Suprapubic skin (tissue), 4 donors: ENCODE data around the gene ZNF490. TPM values are rescaled to one million over a fixed set of nuclear protein-coding genes. Genes with fewer than 3 reads are reported as not detected.
"Not testable (repeated sequence)": the region's sequence is repeated elsewhere in the genome, so short reads cannot be mapped to it uniquely, and the experiment has no call there.

Experiments used
- DNase-seq, 2 donors: peaks; one replicate each; pipeline ENCODE4 v3.0.0-alpha.2; 2019; ENCODE audit warnings: low spot score in 2 of 2
- H3K27ac ChIP-seq: fragments of 200-600 bp; sonication (generic); one replicate; pipeline ENCODE4 v1.5.1; 2019
- H3K27me3 ChIP-seq: fragments of 200-600 bp; sonication (generic); one replicate; pipeline ENCODE4 v1.5.1; 2019
- H3K36me3 ChIP-seq: fragments of 200-600 bp; sonication (generic); one replicate; pipeline ENCODE4 v1.5.1; 2019
- H3K4me1 ChIP-seq: fragments of 200-600 bp; sonication (generic); one replicate; pipeline ENCODE4 v1.5.1; 2019
- H3K4me3 ChIP-seq: fragments of 200-600 bp; sonication (generic); one replicate; pipeline ENCODE4 v1.5.1; 2019; ENCODE audit warnings: mild to moderate bottlenecking
- H3K9me3 ChIP-seq: fragments of 200-600 bp; sonication (generic); one replicate; pipeline ENCODE4 v1.5.1; 2019
- EP300 ChIP-seq: sonication (generic); formaldehyde crosslinking; IDR thresholded peaks from one replicate; pipeline ENCODE4 v1.6.1; 2017; ENCODE audit warnings: antibody characterized with exemption
- POLR2A ChIP-seq, 2 donors: fragments of 450-650 bp; IDR thresholded peaks; one replicate each; pipeline ENCODE4 v1.6.1; 2017; ENCODE audit warnings: antibody characterized with exemption in 2 of 2, mild to moderate bottlenecking in 2 of 2, moderate library complexity in 2 of 2
- POLR2AphosphoS5 ChIP-seq, 3 donors: sonication (generic); formaldehyde crosslinking; IDR thresholded peaks; one replicate each; pipeline ENCODE4 v1.6.1; 2017; ENCODE audit warnings: antibody characterized with exemption in 3 of 3
- WGBS: methylation state at CpG from one replicate; pipeline ENCODE4 v1.1.5; 2018; 5-methylcytosine and 5-hydroxymethylcytosine counted together
- total RNA-seq, 4 donors: library from RNA; depleted of rRNA; stranded (reverse); fragments of >200 nt; gene quantifications; one replicate each; pipeline ENCODE4 v1.1.0, GENCODE V29; 2016
- TF ChIP-seq, protein P1 (sequence below), 2 donors: fragments of 200-600 bp in 1 of 2; fragments of 450-650 bp in 1 of 2; sonication (generic) in 1 of 2; IDR thresholded peaks; one replicate each; pipeline ENCODE4 v1.5.1; 2016 to 2019; ENCODE audit warnings: antibody characterized with exemption in 2 of 2, mild to moderate bottlenecking in 1 of 2, moderate library complexity in 1 of 2

The ZNF490 gene
- total RNA-seq, 4 donors from 2014 or later: 5.0 to 9.3 (median 7.0) TPM

DNA sequence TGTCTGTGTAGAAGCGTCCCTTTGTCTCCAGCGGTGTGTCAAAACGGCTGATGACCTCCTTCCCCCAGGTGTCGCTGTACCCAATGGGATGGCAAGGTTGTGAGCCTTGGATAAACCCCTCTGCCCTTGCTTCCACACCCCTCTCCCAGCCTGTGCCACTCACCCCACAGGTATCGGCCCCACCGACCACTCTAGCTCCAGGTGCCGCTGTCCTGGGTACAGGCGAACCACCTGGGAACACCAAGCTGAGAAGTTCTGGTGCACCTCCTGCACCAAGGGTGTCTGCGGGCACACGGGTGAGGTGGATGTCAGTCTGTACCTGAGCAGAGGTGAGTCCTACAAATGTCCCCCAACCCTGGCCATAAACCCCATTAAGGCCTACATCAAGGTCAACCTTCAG, 39.3 kb upstream of the ZNF490 start:
- TF ChIP-seq POLR2AphosphoS5 (IDR thresholded peaks at IDR 0.05): no peak
- TF ChIP-seq, protein P1, sequence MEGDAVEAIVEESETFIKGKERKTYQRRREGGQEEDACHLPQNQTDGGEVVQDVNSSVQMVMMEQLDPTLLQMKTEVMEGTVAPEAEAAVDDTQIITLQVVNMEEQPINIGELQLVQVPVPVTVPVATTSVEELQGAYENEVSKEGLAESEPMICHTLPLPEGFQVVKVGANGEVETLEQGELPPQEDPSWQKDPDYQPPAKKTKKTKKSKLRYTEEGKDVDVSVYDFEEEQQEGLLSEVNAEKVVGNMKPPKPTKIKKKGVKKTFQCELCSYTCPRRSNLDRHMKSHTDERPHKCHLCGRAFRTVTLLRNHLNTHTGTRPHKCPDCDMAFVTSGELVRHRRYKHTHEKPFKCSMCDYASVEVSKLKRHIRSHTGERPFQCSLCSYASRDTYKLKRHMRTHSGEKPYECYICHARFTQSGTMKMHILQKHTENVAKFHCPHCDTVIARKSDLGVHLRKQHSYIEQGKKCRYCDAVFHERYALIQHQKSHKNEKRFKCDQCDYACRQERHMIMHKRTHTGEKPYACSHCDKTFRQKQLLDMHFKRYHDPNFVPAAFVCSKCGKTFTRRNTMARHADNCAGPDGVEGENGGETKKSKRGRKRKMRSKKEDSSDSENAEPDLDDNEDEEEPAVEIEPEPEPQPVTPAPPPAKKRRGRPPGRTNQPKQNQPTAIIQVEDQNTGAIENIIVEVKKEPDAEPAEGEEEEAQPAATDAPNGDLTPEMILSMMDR (IDR thresholded peaks at IDR 0.05): no peak
- no peak for TF ChIP-seq POLR2A (IDR thresholded peaks at IDR 0.05)
- no peak for TF ChIP-seq EP300
- Histone ChIP-seq H3K27ac (no peak overlapping the region), H3K4me3 (no peak overlapping the region), H3K9me3 (no peaks in the 10 kb centered on the region), H3K27me3 (no peaks in the 10 kb centered on the region), H3K36me3 (peaks cover 17% of the 10 kb centered on the region), H3K4me1 (peaks cover 13% of the 10 kb centered on the region)
- WGBS: 98% methylated on average over 6 of the region's 10 CpGs
- no peak for DNase-seq

DNA sequence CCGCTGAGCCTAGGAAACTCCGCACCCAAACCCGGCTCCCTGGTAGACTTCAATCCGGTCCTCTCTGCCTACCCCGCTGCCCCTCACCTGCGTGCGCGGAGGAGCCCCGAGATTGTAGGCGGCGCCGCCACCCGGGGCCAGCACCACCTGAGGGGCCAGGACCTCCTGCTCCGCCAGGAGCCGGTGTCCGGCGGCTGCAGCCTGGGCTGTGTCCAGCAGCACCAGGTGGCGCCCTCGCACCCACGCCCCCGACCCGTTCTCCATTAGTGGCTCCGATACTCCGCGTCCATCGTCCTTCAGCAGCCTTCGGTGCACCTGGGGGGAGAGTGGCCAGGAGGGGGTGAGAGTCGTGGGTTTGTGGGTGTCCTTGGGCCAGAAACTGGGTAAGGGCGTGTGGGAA, 37.5 kb upstream of the ZNF490 start:
- DNase-seq: no peak
- Histone ChIP-seq H3K27ac (no peak overlapping the region), H3K4me1 (peaks cover 13% of the 10 kb centered on the region), H3K9me3 (no peaks in the 10 kb centered on the region), H3K27me3 (no peaks in the 10 kb centered on the region), H3K4me3 (peak overlapping the region; percentile 22), H3K36me3 (peaks cover 9% of the 10 kb centered on the region)
- TF ChIP-seq, protein P1 (IDR thresholded peaks at IDR 0.05): no peak
- TF ChIP-seq EP300: no peak
- TF ChIP-seq POLR2A (IDR thresholded peaks at IDR 0.05): no peak
- WGBS: 11% methylated on average over 22 of the region's 29 CpGs

DNA sequence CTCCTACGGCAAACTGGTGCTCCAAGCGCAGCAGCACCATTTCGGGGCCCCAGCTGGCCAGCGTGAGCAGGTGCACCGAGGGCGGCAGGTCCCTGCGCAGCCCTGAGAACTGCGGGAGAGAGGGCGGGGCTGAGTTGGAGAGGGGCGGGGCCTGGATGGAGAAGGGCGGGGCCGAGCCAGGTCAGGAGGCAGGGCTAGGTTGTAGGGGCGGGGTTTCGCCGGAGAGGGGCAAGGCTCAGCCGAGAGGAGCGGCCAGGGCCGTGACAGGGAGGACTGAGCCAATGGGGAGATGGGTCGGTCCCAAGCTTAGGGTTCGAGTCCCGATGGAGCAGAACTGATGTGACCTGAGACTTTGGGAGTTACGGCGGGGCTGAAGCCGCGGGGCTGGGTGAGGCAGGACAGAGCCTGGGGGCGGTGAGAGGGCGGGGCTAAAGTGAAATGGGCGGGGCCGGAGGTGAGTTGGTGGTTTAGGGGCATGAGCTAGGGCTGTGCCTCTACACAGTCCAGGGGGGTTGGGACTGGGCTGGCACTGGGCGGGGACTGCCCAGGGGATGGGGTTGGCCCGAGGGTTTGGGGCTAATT, 37.0 kb upstream of the ZNF490 start:
- Histone ChIP-seq H3K36me3 (peaks cover 9% of the 10 kb centered on the region), H3K4me1 (peaks cover 13% of the 10 kb centered on the region), H3K9me3 (no peaks in the 10 kb centered on the region), H3K4me3 (peak overlapping the region; percentile 22), H3K27ac (no peak overlapping the region), H3K27me3 (no peaks in the 10 kb centered on the region)
- 16% methylated on average over 20 of the region's 31 CpGs for WGBS
- no peak for TF ChIP-seq EP300
- TF ChIP-seq POLR2AphosphoS5 (IDR thresholded peaks at IDR 0.05): no peak
- TF ChIP-seq, protein P1 (IDR thresholded peaks at IDR 0.05): no peak
- TF ChIP-seq POLR2A (IDR thresholded peaks at IDR 0.05): no peak
- no peak for DNase-seq

DNA sequence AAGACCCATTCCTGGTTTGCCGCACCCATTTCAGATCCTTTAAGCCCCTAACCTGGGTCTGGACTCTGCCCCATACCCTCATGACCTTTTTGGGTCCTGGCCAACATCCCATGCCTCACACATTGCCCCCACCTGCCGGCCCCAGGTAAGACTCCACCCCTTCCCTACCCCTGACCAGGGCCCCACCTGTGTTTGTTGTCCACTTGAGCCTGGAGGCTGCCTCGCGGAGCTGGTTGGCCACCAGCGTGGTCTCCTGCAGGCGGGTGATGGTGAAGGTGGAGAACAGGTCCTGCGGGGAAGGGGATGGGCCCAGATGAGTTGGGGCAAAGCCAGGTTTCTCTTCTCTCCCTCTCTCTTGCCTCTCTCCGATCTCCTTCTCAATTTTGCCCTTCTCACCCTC, 36.4 kb upstream of the ZNF490 start:
- Histone ChIP-seq H3K4me3 (no peak overlapping the region), H3K36me3 (peaks cover 6% of the 10 kb centered on the region), H3K9me3 (no peaks in the 10 kb centered on the region), H3K27me3 (no peaks in the 10 kb centered on the region), H3K4me1 (peaks cover 13% of the 10 kb centered on the region), H3K27ac (no peak overlapping the region)
- WGBS: 76% methylated on average over 8 of the region's 8 CpGs
- no peak for DNase-seq
- TF ChIP-seq, protein P1 (IDR thresholded peaks at IDR 0.05): no peak
- TF ChIP-seq POLR2A (IDR thresholded peaks at IDR 0.05) (no peak), POLR2AphosphoS5 (IDR thresholded peaks at IDR 0.05) (no peak), EP300 (no peak)

DNA sequence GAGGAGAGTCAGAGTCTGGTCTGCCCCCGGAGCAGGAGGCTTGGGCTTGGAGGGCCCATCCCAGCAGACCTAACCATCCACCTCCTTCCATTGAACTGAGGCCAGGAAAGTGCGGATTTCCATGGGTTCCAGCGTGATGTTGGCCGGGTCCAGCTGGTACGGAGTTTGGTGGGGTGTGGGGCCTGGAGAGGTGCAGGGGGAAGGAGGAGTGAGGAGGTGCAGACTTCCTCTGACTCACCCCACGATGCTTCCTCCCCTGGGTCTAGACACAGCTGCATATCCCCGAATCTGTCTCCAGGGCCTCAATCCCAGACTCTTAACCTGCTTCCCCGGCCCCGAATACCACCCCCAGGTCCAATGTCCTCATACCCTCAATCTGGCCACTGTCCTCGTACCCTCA, 35.9 kb upstream of the ZNF490 start:
- Histone ChIP-seq H3K9me3 (no peaks in the 10 kb centered on the region), H3K4me1 (peaks cover 13% of the 10 kb centered on the region), H3K27ac (no peak overlapping the region), H3K4me3 (no peak overlapping the region), H3K27me3 (no peaks in the 10 kb centered on the region), H3K36me3 (peaks cover 1% of the 10 kb centered on the region)
- TF ChIP-seq EP300: no peak
- no peak for DNase-seq
- WGBS: 90% methylated on average over 10 of the region's 10 CpGs

DNA sequence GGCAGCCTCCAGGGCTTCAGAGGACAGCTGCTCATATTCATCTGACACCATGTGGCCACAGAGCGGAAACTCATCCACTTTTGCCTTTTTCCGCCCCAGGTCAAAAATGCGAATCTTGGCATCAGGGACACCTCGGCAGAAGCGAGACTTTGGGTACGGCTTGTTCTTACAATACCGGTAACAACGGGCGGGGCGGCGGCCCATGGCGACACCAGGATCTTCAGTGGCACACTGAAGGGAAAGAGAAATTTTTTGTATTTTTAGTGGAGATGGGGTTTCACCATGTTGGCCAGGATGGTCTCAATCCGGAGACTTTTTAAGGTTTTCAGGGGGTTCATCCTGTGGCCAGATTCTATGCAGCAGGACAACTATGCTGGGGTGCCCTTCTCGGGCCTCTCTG, 33.1 kb upstream of the ZNF490 start:
- not testable (repeated sequence) for DNase-seq, H3K9me3 ChIP-seq, H3K4me3 ChIP-seq, H3K27me3 ChIP-seq, H3K27ac ChIP-seq, H3K36me3 ChIP-seq
- 96% methylated on average over 14 of the region's 14 CpGs for WGBS
- H3K4me1 ChIP-seq: peaks cover 22% of the 10 kb centered on the region
